ENCODE data around the gene EN1. TPM values are rescaled to one million over a fixed set of nuclear protein-coding genes. Genes with fewer than 3 reads are reported as not detected.

Gene EN1
- total RNA-seq, 2 experiments from 2014 or later, result not detected

DNA sequence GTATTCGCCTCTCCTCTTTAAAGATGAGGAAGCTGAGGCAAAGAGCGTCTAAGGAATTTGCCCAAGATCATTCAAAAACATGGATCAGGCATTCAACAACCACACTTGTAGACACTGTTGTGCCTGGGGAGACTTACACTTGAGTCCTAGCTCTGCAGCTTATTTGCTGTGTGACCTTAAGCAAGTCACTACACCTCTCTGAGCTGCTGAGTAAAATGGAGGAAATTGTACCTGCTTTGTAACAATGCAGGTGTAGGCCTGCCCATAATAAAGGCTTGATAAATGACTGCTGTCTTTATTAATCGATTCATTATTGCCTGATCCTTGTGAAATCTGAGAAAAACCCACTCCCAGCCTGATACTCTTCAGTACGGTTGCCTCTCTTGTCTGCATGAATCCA lies 30.8 kb downstream of the EN1 start:
- DNase-seq, result no peak
- H3K4me1 Mint-ChIP-seq (ENCODE audit: low read depth), result no peaks in the 10 kb centered on the region
- peaks cover 0 to 5% of the 10 kb centered on the region in 2 experiments for H3K9me3 ChIP-seq (ENCODE audit: control insufficient read depth in 1 of 2, insufficient read depth in 1 of 2, low read length in 2 of 2)
- TF ChIP-seq, protein P1, sequence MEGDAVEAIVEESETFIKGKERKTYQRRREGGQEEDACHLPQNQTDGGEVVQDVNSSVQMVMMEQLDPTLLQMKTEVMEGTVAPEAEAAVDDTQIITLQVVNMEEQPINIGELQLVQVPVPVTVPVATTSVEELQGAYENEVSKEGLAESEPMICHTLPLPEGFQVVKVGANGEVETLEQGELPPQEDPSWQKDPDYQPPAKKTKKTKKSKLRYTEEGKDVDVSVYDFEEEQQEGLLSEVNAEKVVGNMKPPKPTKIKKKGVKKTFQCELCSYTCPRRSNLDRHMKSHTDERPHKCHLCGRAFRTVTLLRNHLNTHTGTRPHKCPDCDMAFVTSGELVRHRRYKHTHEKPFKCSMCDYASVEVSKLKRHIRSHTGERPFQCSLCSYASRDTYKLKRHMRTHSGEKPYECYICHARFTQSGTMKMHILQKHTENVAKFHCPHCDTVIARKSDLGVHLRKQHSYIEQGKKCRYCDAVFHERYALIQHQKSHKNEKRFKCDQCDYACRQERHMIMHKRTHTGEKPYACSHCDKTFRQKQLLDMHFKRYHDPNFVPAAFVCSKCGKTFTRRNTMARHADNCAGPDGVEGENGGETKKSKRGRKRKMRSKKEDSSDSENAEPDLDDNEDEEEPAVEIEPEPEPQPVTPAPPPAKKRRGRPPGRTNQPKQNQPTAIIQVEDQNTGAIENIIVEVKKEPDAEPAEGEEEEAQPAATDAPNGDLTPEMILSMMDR (IDR thresholded peaks at IDR 0.05), result no peak
- no peak overlapping the region for H3K27ac ChIP-seq (ENCODE audit: low read depth in 1 of 2, low read length in 2 of 2)
- H3K36me3 Mint-ChIP-seq (ENCODE audit: low read depth), result no peaks in the 10 kb centered on the region
- peaks cover 31 to 61% of the 10 kb centered on the region in 2 experiments for H3K27me3 ChIP-seq (ENCODE audit: control insufficient read depth in 1 of 2, insufficient read depth in 2 of 2, low read length in 2 of 2)
- ChIA-PET POLR2A (no interaction called here), CTCF (no interaction called here)
- H3K27me3 Mint-ChIP-seq, result peaks cover 92% of the 10 kb centered on the region
- H3K4me3 ChIP-seq (ENCODE audit: low read length), result no peak overlapping the region
- no peak overlapping the region for H3K27ac Mint-ChIP-seq
- no peaks in the 10 kb centered on the region for H3K4me1 ChIP-seq (ENCODE audit: insufficient read depth, low read length)
- no peak overlapping the region for H3K4me3 Mint-ChIP-seq
- intact Hi-C loops (cut with DNase I, micrococcal nuclease), result no loop called here
- no peaks in the 10 kb centered on the region for H3K36me3 ChIP-seq (ENCODE audit: insufficient read depth, low read length)
- ATAC-seq (ENCODE audit: poor library complexity), result no peak
- no peaks in the 10 kb centered on the region for H3K9me3 Mint-ChIP-seq

DNA sequence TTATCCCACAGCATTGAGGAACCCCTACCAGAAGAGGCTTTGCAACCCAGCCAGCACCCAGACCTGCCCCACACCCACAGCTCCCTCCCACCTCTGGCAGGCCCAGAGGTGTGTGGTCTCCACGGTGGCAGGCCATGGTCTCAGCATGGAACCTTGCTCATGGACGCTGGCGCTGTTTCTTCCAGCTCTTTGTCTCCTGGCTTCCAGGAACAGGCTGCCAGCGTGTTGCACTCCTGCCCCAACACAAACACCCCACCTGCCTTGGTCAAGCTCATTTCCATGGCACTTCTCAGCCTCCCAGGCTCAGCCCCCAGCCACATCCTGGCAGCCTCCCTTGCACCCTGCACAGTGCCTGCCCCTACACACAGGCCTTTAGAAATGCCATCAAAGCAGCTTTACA lies 31.7 kb downstream of the EN1 start:
- Mint-ChIP-seq H3K36me3 (ENCODE audit: low read depth) (no peaks in the 10 kb centered on the region), H3K27ac (no peak overlapping the region), H3K27me3 (peaks cover 90% of the 10 kb centered on the region), H3K9me3 (no peaks in the 10 kb centered on the region), H3K4me3 (no peak overlapping the region), H3K4me1 (ENCODE audit: low read depth) (no peaks in the 10 kb centered on the region)
- TF ChIP-seq, protein P1 (IDR thresholded peaks at IDR 0.05), result no peak
- H3K4me1 ChIP-seq (ENCODE audit: insufficient read depth, low read length), result no peaks in the 10 kb centered on the region
- H3K4me3 ChIP-seq (ENCODE audit: low read length), result no peak overlapping the region
- intact Hi-C loops (cut with DNase I, micrococcal nuclease), result no loop called here
- CTCF ChIA-PET, result interaction anchor here (1.1 to 1.3 kb wide), 2 partner anchors 16 to 40 kb away, joined by 3 read pairs; no protein-coding TSS in a partner anchor
- no peak overlapping the region for H3K27ac ChIP-seq (ENCODE audit: low read depth in 1 of 2, low read length in 2 of 2)
- peaks cover 29 to 60% of the 10 kb centered on the region in 2 experiments for H3K27me3 ChIP-seq (ENCODE audit: control insufficient read depth in 1 of 2, insufficient read depth in 2 of 2, low read length in 2 of 2)
- H3K9me3 ChIP-seq (ENCODE audit: control insufficient read depth in 1 of 2, insufficient read depth in 1 of 2, low read length in 2 of 2), result peaks cover 0 to 6% of the 10 kb centered on the region in 2 experiments
- POLR2A ChIA-PET, result no interaction called here
- ATAC-seq (ENCODE audit: poor library complexity) (no peak), DNase-seq (no peak)
- no peaks in the 10 kb centered on the region for H3K36me3 ChIP-seq (ENCODE audit: insufficient read depth, low read length)

DNA sequence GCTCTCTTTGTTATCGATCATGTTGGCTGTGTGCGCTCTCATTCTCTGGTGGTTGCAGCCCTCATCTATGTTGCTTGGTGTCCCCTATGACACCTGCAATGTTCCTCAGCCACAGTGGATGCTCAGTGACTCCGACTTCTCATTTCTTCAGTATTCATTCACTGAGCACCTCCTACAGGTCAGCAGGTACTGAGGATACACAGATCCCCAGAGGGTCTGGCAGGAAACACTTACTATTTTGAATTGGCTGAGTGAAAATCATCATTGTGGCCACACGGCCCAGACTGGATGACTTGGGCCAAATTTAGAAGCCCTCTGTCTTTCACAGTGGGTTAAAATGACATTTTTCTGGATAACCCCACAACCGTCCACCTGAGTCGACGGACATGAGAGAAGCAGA lies 32.1 kb downstream of the EN1 start:
- no peaks in the 10 kb centered on the region for H3K4me1 ChIP-seq (ENCODE audit: insufficient read depth, low read length)
- Mint-ChIP-seq H3K4me1 (ENCODE audit: low read depth) (no peaks in the 10 kb centered on the region), H3K36me3 (ENCODE audit: low read depth) (no peaks in the 10 kb centered on the region), H3K27me3 (peaks cover 90% of the 10 kb centered on the region), H3K27ac (no peak overlapping the region), H3K9me3 (no peaks in the 10 kb centered on the region), H3K4me3 (no peak overlapping the region)
- H3K27me3 ChIP-seq (ENCODE audit: control insufficient read depth in 1 of 2, insufficient read depth in 2 of 2, low read length in 2 of 2), result peaks cover 33 to 61% of the 10 kb centered on the region in 2 experiments
- TF ChIP-seq, protein P1 (IDR thresholded peaks at IDR 0.05), result no peak
- H3K27ac ChIP-seq (ENCODE audit: low read depth in 1 of 2, low read length in 2 of 2), result no peak overlapping the region
- H3K9me3 ChIP-seq (ENCODE audit: control insufficient read depth in 1 of 2, insufficient read depth in 1 of 2, low read length in 2 of 2), result peaks cover 0 to 9% of the 10 kb centered on the region in 2 experiments
- ATAC-seq (ENCODE audit: poor library complexity), result no peak
- H3K36me3 ChIP-seq (ENCODE audit: insufficient read depth, low read length), result no peaks in the 10 kb centered on the region
- no peak overlapping the region for H3K4me3 ChIP-seq (ENCODE audit: low read length)
- CTCF ChIA-PET, result interaction anchor here (1.1 to 1.3 kb wide), 2 partner anchors 16 to 40 kb away, joined by 3 read pairs; no protein-coding TSS in a partner anchor
- intact Hi-C loops (cut with DNase I, micrococcal nuclease), result no loop called here
- DNase-seq, result no peak
- POLR2A ChIA-PET, result no interaction called here
